ENCODE results near the gene MEIKIN.

DNA sequence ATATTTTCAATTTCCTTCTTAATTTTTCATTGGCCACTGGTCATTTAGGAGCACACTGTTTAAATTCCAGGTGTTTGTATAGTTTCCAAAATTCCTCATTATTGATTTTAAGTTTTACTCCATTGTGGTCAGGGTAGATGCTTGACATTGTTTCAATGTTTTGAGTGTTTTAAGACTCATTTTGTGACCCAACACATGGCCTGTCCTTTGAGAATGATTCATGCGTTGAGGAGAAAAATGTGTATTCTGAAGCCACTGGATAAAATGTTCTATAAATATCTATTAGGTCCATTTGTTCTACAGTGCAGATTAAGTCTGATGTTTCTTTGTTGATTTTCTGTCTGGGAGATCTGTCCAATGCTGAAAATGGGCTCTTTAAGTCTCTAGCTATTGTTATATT lies 124.2 kb downstream of the MEIKIN start:
- TF ChIP-seq, protein P1, sequence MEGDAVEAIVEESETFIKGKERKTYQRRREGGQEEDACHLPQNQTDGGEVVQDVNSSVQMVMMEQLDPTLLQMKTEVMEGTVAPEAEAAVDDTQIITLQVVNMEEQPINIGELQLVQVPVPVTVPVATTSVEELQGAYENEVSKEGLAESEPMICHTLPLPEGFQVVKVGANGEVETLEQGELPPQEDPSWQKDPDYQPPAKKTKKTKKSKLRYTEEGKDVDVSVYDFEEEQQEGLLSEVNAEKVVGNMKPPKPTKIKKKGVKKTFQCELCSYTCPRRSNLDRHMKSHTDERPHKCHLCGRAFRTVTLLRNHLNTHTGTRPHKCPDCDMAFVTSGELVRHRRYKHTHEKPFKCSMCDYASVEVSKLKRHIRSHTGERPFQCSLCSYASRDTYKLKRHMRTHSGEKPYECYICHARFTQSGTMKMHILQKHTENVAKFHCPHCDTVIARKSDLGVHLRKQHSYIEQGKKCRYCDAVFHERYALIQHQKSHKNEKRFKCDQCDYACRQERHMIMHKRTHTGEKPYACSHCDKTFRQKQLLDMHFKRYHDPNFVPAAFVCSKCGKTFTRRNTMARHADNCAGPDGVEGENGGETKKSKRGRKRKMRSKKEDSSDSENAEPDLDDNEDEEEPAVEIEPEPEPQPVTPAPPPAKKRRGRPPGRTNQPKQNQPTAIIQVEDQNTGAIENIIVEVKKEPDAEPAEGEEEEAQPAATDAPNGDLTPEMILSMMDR (IDR thresholded peaks at IDR 0.05): no peak
- TF ChIP-seq POLR2A (IDR thresholded peaks at IDR 0.05): no peak

Measured in Peyer's patch (tissue), 4 donors.